Activated naive CD8-positive, alpha-beta T cell treated with anti-CD3 and anti-CD28 coated beads, Interleukin-2, amount 10 ng/mL, durations not matched to agents 7 days and 5 days (primary cell): ENCODE data around the gene RBM26. TPM values are rescaled to one million over a fixed set of nuclear protein-coding genes. Genes with fewer than 3 reads are reported as not detected.

Experiments
- ATAC-seq: fragments of 150-1000 bp; cut with Tn5 transposase; one replicate; pipeline ENCODE4 v1.10.0; 2021; ENCODE audit warnings: low read depth, moderate library complexity
- POLR2A ChIA-PET: fragments of 350-600 bp; sonication (Branson Sonifier 250); formaldehyde crosslinking; loops from one replicate; lab custom pipeline; 2021; ENCODE audit warnings: antibody characterized with exemption; lab: Charles Lee
- DNase-seq: peaks from one replicate; pipeline ENCODE4 v3.0.0; 2021
- H3K27ac Mint-ChIP-seq: one replicate; pipeline ENCODE4 v1.8.0; 2022; ENCODE audit warnings: mild to moderate bottlenecking, mixed read lengths
- H3K27me3 Mint-ChIP-seq: one replicate; pipeline ENCODE4 v1.8.0; 2022; ENCODE audit warnings: mild to moderate bottlenecking, moderate library complexity, mixed read lengths
- H3K36me3 Mint-ChIP-seq: one replicate; pipeline ENCODE4 v1.8.0; 2021; ENCODE audit warnings: mild to moderate bottlenecking, mixed read lengths
- H3K4me1 Mint-ChIP-seq: one replicate; pipeline ENCODE4 v1.8.0; 2021; ENCODE audit warnings: mixed read lengths
- H3K4me3 Mint-ChIP-seq: one replicate; pipeline ENCODE4 v1.8.0; 2022; ENCODE audit warnings: mild to moderate bottlenecking, moderate library complexity, mixed read lengths
- H3K9me3 Mint-ChIP-seq: one replicate; pipeline ENCODE4 v1.8.0; 2021; ENCODE audit warnings: mixed read lengths
- total RNA-seq, 2 experiments: library from RNA; stranded (reverse); gene quantifications; one replicate each; pipeline ENCODE4 v1.2.3, GENCODE V29; 2021

The RBM26 gene
- total RNA-seq, 2 experiments from 2014 or later: 64.8 to 66.1 TPM

GRCh38 chr13:79320433-79320832 lies 85.6 kb downstream of the RBM26 start:
- peaks cover 1% of the 10 kb centered on the region for H3K4me1 Mint-ChIP-seq
- H3K9me3 Mint-ChIP-seq: no peaks in the 10 kb centered on the region
- no peak overlapping the region for H3K4me3 Mint-ChIP-seq
- no peaks in the 10 kb centered on the region for H3K27me3 Mint-ChIP-seq
- POLR2A ChIA-PET: no interaction called here
- ATAC-seq (no peak), DNase-seq (no peak)
- H3K36me3 Mint-ChIP-seq: peaks cover 18% of the 10 kb centered on the region
- H3K27ac Mint-ChIP-seq: no peak overlapping the region

- Mint-ChIP-seq H3K4me3 (no peak overlapping the region), H3K27me3 (no peaks in the 10 kb centered on the region), H3K36me3 (peaks cover 18% of the 10 kb centered on the region), H3K27ac (no peak overlapping the region), H3K9me3 (no peaks in the 10 kb centered on the region), H3K4me1 (no peaks in the 10 kb centered on the region)
- POLR2A ChIA-PET: no interaction called here
- ATAC-seq (no peak), DNase-seq (no peak)
Measured at GRCh38 chr13:79318664-79319063, 87.4 kb downstream of the RBM26 start.

GRCh38 chr13:79317856-79318255 lies 88.2 kb downstream of the RBM26 start:
- peaks cover 20% of the 10 kb centered on the region for H3K36me3 Mint-ChIP-seq
- POLR2A ChIA-PET: no interaction called here
- no peaks in the 10 kb centered on the region for H3K27me3 Mint-ChIP-seq

GRCh38 chr13:79314652-79315051 lies 91.4 kb downstream of the RBM26 start:
- ATAC-seq: no peak
- DNase-seq: no peak
- H3K9me3 Mint-ChIP-seq: no peaks in the 10 kb centered on the region
- no peak overlapping the region for H3K4me3 Mint-ChIP-seq
- H3K36me3 Mint-ChIP-seq: peaks cover 9% of the 10 kb centered on the region
- no peaks in the 10 kb centered on the region for H3K27me3 Mint-ChIP-seq
- H3K27ac Mint-ChIP-seq: no peak overlapping the region
- POLR2A ChIA-PET: no interaction called here
- no peaks in the 10 kb centered on the region for H3K4me1 Mint-ChIP-seq

More at GRCh38 chr13:79317856-79318255, 88.2 kb downstream of the RBM26 start:
- Mint-ChIP-seq H3K9me3 (no peaks in the 10 kb centered on the region), H3K27ac (no peak overlapping the region), H3K4me3 (no peak overlapping the region), H3K4me1 (no peaks in the 10 kb centered on the region)
- DNase-seq (no peak), ATAC-seq (no peak)

GRCh38 chr13:79312340-79312855 lies 93.7 kb downstream of the RBM26 start:
- H3K36me3 Mint-ChIP-seq: peaks cover 7% of the 10 kb centered on the region
- H3K27me3 Mint-ChIP-seq: peaks cover 8% of the 10 kb centered on the region
- no peaks in the 10 kb centered on the region for H3K4me1 Mint-ChIP-seq
- no peaks in the 10 kb centered on the region for H3K9me3 Mint-ChIP-seq
- H3K4me3 Mint-ChIP-seq: no peak overlapping the region
- ATAC-seq: no peak
- no peak overlapping the region for H3K27ac Mint-ChIP-seq
- no peak for DNase-seq
- POLR2A ChIA-PET: no interaction called here

GRCh38 chr13:79311386-79311785 lies 94.7 kb downstream of the RBM26 start:
- H3K4me3 Mint-ChIP-seq: no peak overlapping the region
- peaks cover 8% of the 10 kb centered on the region for H3K27me3 Mint-ChIP-seq
- no peaks in the 10 kb centered on the region for H3K9me3 Mint-ChIP-seq
- ATAC-seq (no peak), DNase-seq (no peak)
- no peaks in the 10 kb centered on the region for H3K4me1 Mint-ChIP-seq
- H3K36me3 Mint-ChIP-seq: peaks cover 7% of the 10 kb centered on the region
- H3K27ac Mint-ChIP-seq: no peak overlapping the region
- POLR2A ChIA-PET: no interaction called here

- POLR2A ChIA-PET: no interaction called here
- H3K27me3 Mint-ChIP-seq: peaks cover 12% of the 10 kb centered on the region
- peaks cover 6% of the 10 kb centered on the region for H3K36me3 Mint-ChIP-seq
- DNase-seq (no peak), ATAC-seq (no peak)
- H3K4me1 Mint-ChIP-seq: no peaks in the 10 kb centered on the region
- no peak overlapping the region for H3K4me3 Mint-ChIP-seq
- no peaks in the 10 kb centered on the region for H3K9me3 Mint-ChIP-seq
- H3K27ac Mint-ChIP-seq: no peak overlapping the region
Measured at GRCh38 chr13:79309690-79310089, 96.4 kb downstream of the RBM26 start.

GRCh38 chr13:79307866-79308298 lies 98.2 kb downstream of the RBM26 start:
- DNase-seq (no peak), ATAC-seq (no peak)
- POLR2A ChIA-PET: no interaction called here
- Mint-ChIP-seq H3K27me3 (peaks cover 19% of the 10 kb centered on the region), H3K27ac (no peak overlapping the region), H3K4me1 (no peaks in the 10 kb centered on the region), H3K4me3 (no peak overlapping the region), H3K9me3 (no peaks in the 10 kb centered on the region), H3K36me3 (peaks cover 4% of the 10 kb centered on the region)

- Mint-ChIP-seq H3K9me3 (no peaks in the 10 kb centered on the region), H3K4me3 (no peak overlapping the region), H3K36me3 (peaks cover 4% of the 10 kb centered on the region), H3K27me3 (peaks cover 24% of the 10 kb centered on the region), H3K27ac (no peak overlapping the region), H3K4me1 (no peaks in the 10 kb centered on the region)
- POLR2A ChIA-PET: no interaction called here
- ATAC-seq: no peak
- no peak for DNase-seq
Measured at GRCh38 chr13:79307433-79307861, 98.6 kb downstream of the RBM26 start.

- Mint-ChIP-seq H3K36me3 (no peaks in the 10 kb centered on the region), H3K4me3 (no peak overlapping the region), H3K9me3 (no peaks in the 10 kb centered on the region), H3K4me1 (no peaks in the 10 kb centered on the region), H3K27me3 (peaks cover 24% of the 10 kb centered on the region), H3K27ac (no peak overlapping the region)
- POLR2A ChIA-PET: no interaction called here
- DNase-seq: no peak
- no peak for ATAC-seq
Measured at GRCh38 chr13:79306650-79307049, 99.4 kb downstream of the RBM26 start.

- ATAC-seq: no peak
Measured at GRCh38 chr13:79297128-79297527, 108.9 kb downstream of the RBM26 start.

GRCh38 chr13:79295906-79296706 lies 109.9 kb downstream of the RBM26 start:
- POLR2A ChIA-PET: no interaction called here
- H3K4me1 Mint-ChIP-seq: peaks cover 1% of the 10 kb centered on the region
- DNase-seq (no peak), ATAC-seq (no peak)
- no peak overlapping the region for H3K4me3 Mint-ChIP-seq
- peaks cover 2% of the 10 kb centered on the region for H3K9me3 Mint-ChIP-seq
- no peak overlapping the region for H3K27ac Mint-ChIP-seq
- peaks cover 6% of the 10 kb centered on the region for H3K27me3 Mint-ChIP-seq
- H3K36me3 Mint-ChIP-seq: no peaks in the 10 kb centered on the region

More at GRCh38 chr13:79297128-79297527, 108.9 kb downstream of the RBM26 start:
- Mint-ChIP-seq H3K36me3 (no peaks in the 10 kb centered on the region), H3K27me3 (peaks cover 9% of the 10 kb centered on the region), H3K4me1 (peaks cover 1% of the 10 kb centered on the region), H3K27ac (no peak overlapping the region), H3K4me3 (no peak overlapping the region), H3K9me3 (peaks cover 6% of the 10 kb centered on the region)
- POLR2A ChIA-PET: no interaction called here
- no peak for DNase-seq

- POLR2A ChIA-PET: no interaction called here
- Mint-ChIP-seq H3K27me3 (peaks cover 9% of the 10 kb centered on the region), H3K36me3 (no peaks in the 10 kb centered on the region), H3K4me1 (no peaks in the 10 kb centered on the region), H3K9me3 (no peaks in the 10 kb centered on the region), H3K27ac (no peak overlapping the region), H3K4me3 (no peak overlapping the region)
- no peak for DNase-seq
- no peak for ATAC-seq
Measured at GRCh38 chr13:79290595-79291244, 115.3 kb downstream of the RBM26 start.

- H3K27ac Mint-ChIP-seq: no peak overlapping the region
- H3K27me3 Mint-ChIP-seq: peaks cover 9% of the 10 kb centered on the region
- H3K4me1 Mint-ChIP-seq: no peaks in the 10 kb centered on the region
- H3K36me3 Mint-ChIP-seq: no peaks in the 10 kb centered on the region
- ATAC-seq (no peak), DNase-seq (no peak)
- POLR2A ChIA-PET: no interaction called here
- H3K9me3 Mint-ChIP-seq: no peaks in the 10 kb centered on the region
- no peak overlapping the region for H3K4me3 Mint-ChIP-seq
Measured at GRCh38 chr13:79289571-79289970, 116.5 kb downstream of the RBM26 start.
